CD4-positive, CD25-positive, alpha-beta regulatory T cell (primary cell): ENCODE data around the gene TECPR2. TPM values are rescaled to one million over a fixed set of nuclear protein-coding genes. Genes with fewer than 3 reads are reported as not detected.

Source experiments
- ATAC-seq, 2 donors: fragments of 150-1000 bp; cut with Tn5 transposase; one replicate each; pipeline ENCODE4 v1.10.0; 2021; ENCODE audit warnings: low read depth in 2 of 2, moderate number of reproducible peaks in 2 of 2, moderate library complexity in 1 of 2
- DNase-seq, 3 donors: peaks; one replicate each; pipeline versions ENCODE4 v3.0.0 to v3.0.0-alpha.2; 2012 to 2022; ENCODE audit warnings: mixed read lengths in 1 of 3
- H3K27ac ChIP-seq: one replicate; pipeline ENCODE4 v1.7.0; 2013; ENCODE audit warnings: mild to moderate bottlenecking, low read length; ENCODE audit not compliant: insufficient read depth, poor library complexity, severe bottlenecking
- H3K27me3 ChIP-seq: one replicate; pipeline ENCODE4 v1.7.0; 2013; ENCODE audit warnings: low read length; ENCODE audit not compliant: control insufficient read depth, insufficient read depth
- H3K36me3 ChIP-seq: one replicate; pipeline ENCODE4 v1.7.0; 2013; ENCODE audit warnings: mild to moderate bottlenecking, low read length, moderate library complexity; ENCODE audit not compliant: control insufficient read depth, insufficient read depth
- H3K4me1 ChIP-seq: 2 replicates; pipeline ENCODE4 v1.7.0; 2013; ENCODE audit warnings: mild to moderate bottlenecking, low read length; ENCODE audit not compliant: insufficient read depth, control insufficient read depth, poor library complexity, severe bottlenecking
- H3K4me3 ChIP-seq: one replicate; pipeline ENCODE4 v1.7.0; 2013; ENCODE audit warnings: low read depth, mild to moderate bottlenecking, low read length, moderate library complexity
- H3K9me3 ChIP-seq, 2 experiments: 1 replicate in 1 of 2; 2 replicates in 1 of 2; pipeline ENCODE4 v1.7.0; 2013; ENCODE audit warnings: low read length in 2 of 2, mild to moderate bottlenecking in 1 of 2, moderate library complexity in 1 of 2; ENCODE audit not compliant: control insufficient read depth in 2 of 2
- H3K27ac Mint-ChIP-seq, 3 donors: one replicate each; pipeline ENCODE4 v1.8.0; 2020 to 2022; ENCODE audit warnings: mild to moderate bottlenecking in 3 of 3, mixed read lengths in 3 of 3, moderate library complexity in 2 of 3
- H3K27me3 Mint-ChIP-seq: one replicate; pipeline ENCODE4 v1.8.0; 2022; ENCODE audit warnings: mild to moderate bottlenecking, mixed read lengths
- H3K36me3 Mint-ChIP-seq: one replicate; pipeline ENCODE4 v1.8.0; 2020; ENCODE audit warnings: mixed read lengths
- H3K4me1 Mint-ChIP-seq, 4 donors: one replicate each; pipeline ENCODE4 v1.8.0; 2020 to 2022; ENCODE audit warnings: mixed read lengths in 4 of 4, mild to moderate bottlenecking in 1 of 4
- H3K4me3 Mint-ChIP-seq, 4 donors: one replicate each; pipeline ENCODE4 v1.8.0; 2020 to 2022; ENCODE audit warnings: mild to moderate bottlenecking in 4 of 4, mixed read lengths in 4 of 4, moderate library complexity in 3 of 4
- H3K9me3 Mint-ChIP-seq, 7 donors: one replicate each; pipeline ENCODE4 v1.8.0; 2020 to 2022; ENCODE audit warnings: mixed read lengths in 7 of 7, mild to moderate bottlenecking in 3 of 7, moderate library complexity in 2 of 7
- polyA plus RNA-seq, 4 donors: library from polyadenylated mRNA; unstranded; fragments of 300-500 nt; fragmentation: Illumina TruSeq; gene quantifications; one replicate each; pipeline ENCODE4 v1.2.3, GENCODE V29; 2021
- total RNA-seq: library from RNA; stranded (reverse); gene quantifications from one replicate; pipeline ENCODE4 v1.2.3, GENCODE V29; 2022

TECPR2 gene
- total and polyA plus RNA-seq, 5 donors from 2014 or later, result 2.4 to 12.7 (median 2.9) TPM

- Mint-ChIP-seq H3K27me3 (no peaks in the 10 kb centered on the region), H3K36me3 (peaks cover 36% of the 10 kb centered on the region), H3K9me3 (no peaks in the 10 kb centered on the region), H3K27ac (no peak overlapping the region), H3K4me3 (no peak overlapping the region), H3K4me1 (peaks cover 0 to 1% (median 0%) of the 10 kb centered on the region in 4 donors)
- no peak for ATAC-seq
- Histone ChIP-seq H3K9me3 (no peaks in the 10 kb centered on the region), H3K36me3 (peaks cover 13% of the 10 kb centered on the region), H3K4me3 (no peak overlapping the region), H3K27me3 (no peaks in the 10 kb centered on the region), H3K4me1 (no peaks in the 10 kb centered on the region), H3K27ac (no peak overlapping the region)
- no peak for DNase-seq
Measured at GRCh38 chr14:102461490-102462338, 99.0 kb downstream of the TECPR2 start.

GRCh38 chr14:102462391-102462790, 99.7 kb downstream of the TECPR2 start:
- ATAC-seq (no peak), DNase-seq (no peak)
- H3K27ac ChIP-seq, result no peak overlapping the region
- no peak overlapping the region for H3K4me3 Mint-ChIP-seq
- H3K9me3 Mint-ChIP-seq, result no peaks in the 10 kb centered on the region
- peaks cover 0 to 1% (median 0%) of the 10 kb centered on the region in 4 donors for H3K4me1 Mint-ChIP-seq
- H3K27me3 ChIP-seq, result no peaks in the 10 kb centered on the region
- H3K36me3 Mint-ChIP-seq, result peaks cover 39% of the 10 kb centered on the region
- H3K36me3 ChIP-seq, result peaks cover 15% of the 10 kb centered on the region
- no peak overlapping the region for H3K4me3 ChIP-seq
- no peaks in the 10 kb centered on the region for H3K9me3 ChIP-seq
- H3K4me1 ChIP-seq, result no peaks in the 10 kb centered on the region
- peak overlapping the region in 1 of 3 donors; percentile 57 for H3K27ac Mint-ChIP-seq
- no peaks in the 10 kb centered on the region for H3K27me3 Mint-ChIP-seq

- Histone ChIP-seq H3K36me3 (peaks cover 15% of the 10 kb centered on the region), H3K27me3 (no peaks in the 10 kb centered on the region), H3K27ac (no peak overlapping the region), H3K4me3 (no peak overlapping the region), H3K9me3 (no peaks in the 10 kb centered on the region), H3K4me1 (no peaks in the 10 kb centered on the region)
- Mint-ChIP-seq H3K4me1 (peaks cover 0 to 1% (median 0%) of the 10 kb centered on the region in 4 donors), H3K27me3 (no peaks in the 10 kb centered on the region), H3K36me3 (peaks cover 37% of the 10 kb centered on the region), H3K4me3 (no peak overlapping the region), H3K9me3 (no peaks in the 10 kb centered on the region), H3K27ac (peak overlapping the region in 1 of 3 donors; percentile 29)
- no peak for ATAC-seq
- no peak for DNase-seq
Measured at GRCh38 chr14:102464006-102464405, 101.3 kb downstream of the TECPR2 start.

- Histone ChIP-seq H3K36me3 (peaks cover 15% of the 10 kb centered on the region), H3K27ac (no peak overlapping the region), H3K9me3 (no peaks in the 10 kb centered on the region), H3K4me3 (no peak overlapping the region), H3K4me1 (no peaks in the 10 kb centered on the region), H3K27me3 (no peaks in the 10 kb centered on the region)
- no peak for ATAC-seq
- Mint-ChIP-seq H3K36me3 (peaks cover 42% of the 10 kb centered on the region), H3K27me3 (no peaks in the 10 kb centered on the region), H3K27ac (no peak overlapping the region), H3K4me1 (peaks cover 0 to 1% (median 0%) of the 10 kb centered on the region in 4 donors), H3K9me3 (no peaks in the 10 kb centered on the region), H3K4me3 (no peak overlapping the region)
- DNase-seq, result no peak
Measured at GRCh38 chr14:102464846-102465341, 102.2 kb downstream of the TECPR2 start.

GRCh38 chr14:102469261-102469660, 106.5 kb downstream of the TECPR2 start:
- Mint-ChIP-seq H3K9me3 (peaks cover 0 to 1% (median 0%) of the 10 kb centered on the region in 7 donors), H3K36me3 (peaks cover 36% of the 10 kb centered on the region), H3K27ac (no peak overlapping the region), H3K27me3 (no peaks in the 10 kb centered on the region), H3K4me3 (no peak overlapping the region), H3K4me1 (peaks cover 0 to 10% (median 4%) of the 10 kb centered on the region in 4 donors)
- ATAC-seq (no peak), DNase-seq (no peak)
- Histone ChIP-seq H3K27me3 (no peaks in the 10 kb centered on the region), H3K4me3 (no peak overlapping the region), H3K27ac (no peak overlapping the region), H3K36me3 (peaks cover 15% of the 10 kb centered on the region), H3K9me3 (no peaks in the 10 kb centered on the region), H3K4me1 (peaks cover 5% of the 10 kb centered on the region)

- Histone ChIP-seq H3K27ac (no peak overlapping the region), H3K36me3 (no peaks in the 10 kb centered on the region), H3K9me3 (no peaks in the 10 kb centered on the region), H3K4me1 (peaks cover 5% of the 10 kb centered on the region), H3K27me3 (no peaks in the 10 kb centered on the region), H3K4me3 (no peak overlapping the region)
- Mint-ChIP-seq H3K9me3 (peaks cover 0 to 1% (median 0%) of the 10 kb centered on the region in 7 donors), H3K4me1 (peaks cover 0 to 10% (median 4%) of the 10 kb centered on the region in 4 donors), H3K36me3 (peaks cover 25% of the 10 kb centered on the region), H3K4me3 (no peak overlapping the region), H3K27ac (peak overlapping the region in 1 of 3 donors; percentile 40), H3K27me3 (no peaks in the 10 kb centered on the region)
- no peak for ATAC-seq
- DNase-seq, result peak in 1 of 3 donors; percentile 18
Measured at GRCh38 chr14:102471921-102472790, 109.4 kb downstream of the TECPR2 start.

- Mint-ChIP-seq H3K4me3 (no peak overlapping the region), H3K4me1 (peaks cover 0 to 10% (median 4%) of the 10 kb centered on the region in 4 donors), H3K27ac (no peak overlapping the region), H3K27me3 (no peaks in the 10 kb centered on the region), H3K36me3 (peaks cover 25% of the 10 kb centered on the region), H3K9me3 (peaks cover 0 to 1% (median 0%) of the 10 kb centered on the region in 7 donors)
- Histone ChIP-seq H3K27ac (no peak overlapping the region), H3K27me3 (no peaks in the 10 kb centered on the region), H3K9me3 (no peaks in the 10 kb centered on the region), H3K4me3 (no peak overlapping the region), H3K4me1 (peaks cover 5% of the 10 kb centered on the region), H3K36me3 (no peaks in the 10 kb centered on the region)
- ATAC-seq (no peak), DNase-seq (no peak)
Measured at GRCh38 chr14:102472791-102473150, 110.0 kb downstream of the TECPR2 start.
